K562 (cell line): ENCODE data around the gene GIT2. TPM values are rescaled to one million over a fixed set of nuclear protein-coding genes. Genes with fewer than 3 reads are reported as not detected.
"Not testable (repeated sequence)": the region's sequence is repeated elsewhere in the genome, so short reads cannot be mapped to it uniquely, and the experiment has no call there.

Experiments used
- ATAC-seq: fragments of 200-7000 bp; cut with Tn5 transposase; 3 replicates; pipeline ENCODE4 v1.9.1; 2020; ENCODE audit warnings: moderate library complexity
- BruUV-seq: library from RNA; stranded (reverse); fragments of 400-500 nt; replicated peaks from 2 replicates; lab custom pipeline; 2021; lab: Mats Ljungman, UMichigan
- CTCF ChIA-PET: fragments of 300-600 bp; formaldehyde crosslinking; extraction: SDS; loops from one replicate; lab custom pipeline; 2021; ENCODE audit warnings: low intra/inter-chr PET ratio; lab: Yijun Ruan, JAX
- POLR2A ChIA-PET: fragments of 300-600, 350-650 bp; sonication (Branson Sonifier 250); formaldehyde crosslinking; extraction: SDS; loops from one replicate; lab custom pipeline; 2021; ENCODE audit warnings: antibody characterized with exemption, inconsistent platforms; lab: Yijun Ruan, JAX
- DNase-seq, 4 experiments: peaks; one replicate each; pipeline versions ENCODE4 v3.0.0 to v3.0.0-alpha.2; 2011 to 2018; ENCODE audit warnings: low spot score in 3 of 4, mixed read lengths in 3 of 4; ENCODE audit errors: extremely low read depth in 1 of 4
- FAIRE-seq: peaks from 2 replicates; lab custom pipeline; 2011; peaks lifted over from hg19 to GRCh38; lab: Jason Lieb, UNC
- H2AFZ ChIP-seq: 2 replicates; pipeline ENCODE4 v1.6.0; 2011; ENCODE audit warnings: low read depth, low read length, control low read depth, inconsistent platforms
- H3K27ac ChIP-seq: fragments of 200-600 bp; 3 replicates; pipeline ENCODE4 v1.8.0; 2011; ENCODE audit warnings: low read depth, mild to moderate bottlenecking, control low read depth, inconsistent platforms, low read length, moderate library complexity, mixed read lengths; ENCODE audit errors: extremely low read depth
- H3K27me3 ChIP-seq, 2 experiments: fragments of 300-600 bp in 1 of 2; 2 replicates in 1 of 2; 3 replicates in 1 of 2; pipeline versions ENCODE4 v1.6.0 to v1.8.0; 2011; ENCODE audit warnings: inconsistent platforms in 2 of 2, low read length in 2 of 2, mild to moderate bottlenecking in 1 of 2, mixed read lengths in 1 of 2, moderate library complexity in 1 of 2; ENCODE audit not compliant: control insufficient read depth in 2 of 2, insufficient read depth in 2 of 2
- H3K36me3 ChIP-seq: fragments of 300-600 bp; 3 replicates; pipeline ENCODE4 v1.8.0; 2011; ENCODE audit warnings: mild to moderate bottlenecking, low read length, inconsistent platforms; ENCODE audit not compliant: control insufficient read depth, insufficient read depth
- H3K4me1 ChIP-seq, 2 experiments: fragments of 200-600 bp in 1 of 2; replicated peaks in 1 of 2; 2 replicates in 1 of 2; 3 replicates in 1 of 2; pipeline versions ENCODE4 v1.5.1 to v1.8.0; 2011; ENCODE audit warnings: inconsistent platforms in 2 of 2, low read length in 2 of 2, mild to moderate bottlenecking in 1 of 2, mixed read lengths in 1 of 2, moderate library complexity in 1 of 2; ENCODE audit not compliant: control insufficient read depth in 2 of 2, insufficient read depth in 2 of 2
- H3K4me2 ChIP-seq: 2 replicates; pipeline ENCODE4 v1.6.1; 2011; ENCODE audit warnings: low read length, control low read depth, inconsistent platforms, mixed read lengths; ENCODE audit not compliant: insufficient read depth
- H3K4me3 ChIP-seq: fragments of 200-600 bp; sonication (generic), shearing (Covaris generic); 2 replicates; pipeline ENCODE4 v1.5.1; 2016; ENCODE audit warnings: control low read depth, inconsistent platforms
- H3K79me2 ChIP-seq: fragments of 200-600 bp; 3 replicates; pipeline ENCODE4 v1.8.0; 2011; ENCODE audit warnings: low read length, inconsistent platforms; ENCODE audit not compliant: control insufficient read depth, insufficient read depth
- H3K9ac ChIP-seq, 2 experiments: 2 replicates each; pipeline versions ENCODE4 v1.6.0 to v1.6.1; 2011; ENCODE audit warnings: low read depth in 2 of 2, low read length in 2 of 2, control low read depth in 1 of 2, inconsistent platforms in 1 of 2, mild to moderate bottlenecking in 1 of 2, mixed read lengths in 1 of 2; ENCODE audit not compliant: insufficient read depth in 1 of 2
- H3K9me1 ChIP-seq: one replicate; pipeline ENCODE4 v1.6.0; 2011; ENCODE audit warnings: inconsistent platforms, mild to moderate bottlenecking, low read length, moderate library complexity; ENCODE audit not compliant: control insufficient read depth, insufficient read depth
- H3K9me3 ChIP-seq: replicated peaks from 2 replicates; pipeline ENCODE4 v1.5.1; 2011; ENCODE audit warnings: low read depth, low read length, inconsistent platforms; ENCODE audit not compliant: control insufficient read depth, insufficient read depth
- H4K20me1 ChIP-seq: replicated peaks from 2 replicates; pipeline ENCODE4 v1.6.1; 2011; ENCODE audit warnings: low read length, inconsistent platforms, mixed read lengths; ENCODE audit not compliant: control insufficient read depth, insufficient read depth
- PHF21A ChIP-seq: fragments of 450-650 bp; IDR thresholded peaks from 2 replicates; pipeline ENCODE4 v1.6.1; 2017; ENCODE audit warnings: low read depth, borderline replicate concordance
- ZNF57 ChIP-seq: fragments of 450-650 bp; formaldehyde crosslinking; IDR thresholded peaks from 2 replicates; pipeline ENCODE4 v1.4.0; 2020; ENCODE audit warnings: mild to moderate bottlenecking, moderate library complexity
- WGBS: fragments of 100-300 bp; shearing (Covaris generic); methylation state at CpG from one replicate; pipeline ENCODE4 v1.1.6; 2016; ENCODE audit warnings: low coverage, mixed read lengths; ENCODE audit not compliant: insufficient coverage; ENCODE audit errors: missing lambda C conversion rate; 5-methylcytosine and 5-hydroxymethylcytosine counted together
- in situ Hi-C: fragments of 300-500 bp; cut with MboI; formaldehyde crosslinking; loops from 4 replicates; pipeline ENCODE4 v1.15.0; 2018; ENCODE audit warnings: inconsistent platforms, mixed read lengths
- intact Hi-C: fragments of 100-400 bp; cut with micrococcal nuclease; formaldehyde crosslinking; loops from 2 replicates; pipeline ENCODE4 v1.14.2; 2022
- polyA plus RNA-seq, 8 experiments: library from polyadenylated mRNA; depleted of rRNA in 4 of 8; stranded (reverse) in 5 of 8; unstranded in 3 of 8; fragments of >200 nt; fragmentation: Nextera tagmentation in 2 of 8; fragmentation: Illumina TruSeq in 1 of 8; extraction: Ambion mirVana in 2 of 8; extraction: Trizol in 1 of 8; gene quantifications; 2 replicates each; pipeline versions ENCODE4 v1.2.1 to v1.2.3, GENCODE V29; 2011 to 2014; ENCODE audit warnings: inconsistent platforms in 1 of 8, missing spikeins in 1 of 8
- total RNA-seq, 7 experiments: library from RNA; depleted of rRNA in 6 of 7; stranded (reverse); fragments of >200 nt in 6 of 7; fragmentation: Illumina TruSeq in 2 of 7; extraction: Trizol in 2 of 7; gene quantifications; 2 replicates each; pipeline versions ENCODE4 v1.2.1 to v1.2.3, GENCODE V29; 2011 to 2021; ENCODE audit warnings: low replicate concordance in 1 of 7

Gene GIT2
- total and polyA plus RNA-seq, 9 of the 15 experiments (the other 6 are each of a cell fraction or from before 2014, with no cell fraction given): 4.0 to 30.4 (median 23.5) TPM

- in situ Hi-C loops: no loop called here
These were observed 14.9 kb upstream of the GIT2 start for GRCh38 chr12:110010853-110011723.

GRCh38 chr12:110008681-110009398, 12.7 kb upstream of the GIT2 start:
- ATAC-seq, intact Hi-C loops, CTCF ChIA-PET, BruUV-seq, H3K9me3 ChIP-seq, H3K9me1 ChIP-seq, H3K4me2 ChIP-seq, in situ Hi-C loops, H2AFZ ChIP-seq, DNase-seq, H3K4me3 ChIP-seq, H3K27me3 ChIP-seq, H4K20me1 ChIP-seq, H3K4me1 ChIP-seq, FAIRE-seq, POLR2A ChIA-PET, H3K27ac ChIP-seq, H3K9ac ChIP-seq: not testable (repeated sequence)
- Histone ChIP-seq H3K79me2 (peaks cover 22% of the 10 kb centered on the region), H3K36me3 (peaks cover 16% of the 10 kb centered on the region; the same call in 1 of the 3 replicates)
- WGBS: 86% methylated on average over 15 of the region's 15 CpGs

More at GRCh38 chr12:110010853-110011723, 14.9 kb upstream of the GIT2 start:
- ChIA-PET CTCF (interaction anchor here (0.6 kb wide), 1 partner anchor 90 kb away, joined by 3 read pairs; no protein-coding TSS in a partner anchor), POLR2A (interaction anchor here (1.6 kb wide), 1 partner anchor 13 kb away, joined by 6 read pairs; no protein-coding TSS in a partner anchor)
- WGBS: 90% methylated on average over 13 of the region's 13 CpGs
- no peak overlapping the region for H3K27ac ChIP-seq
- H3K9me1 ChIP-seq: no peaks in the 10 kb centered on the region
- FAIRE-seq (no peak), DNase-seq (no peak), ATAC-seq (no peak)
- intact Hi-C loops: no loop called here
- H3K36me3 ChIP-seq: peaks cover 26% of the 10 kb centered on the region; the same call in 2 of the 3 replicates
- H3K9ac ChIP-seq: no peak overlapping the region
- peaks cover 16% of the 10 kb centered on the region for H3K79me2 ChIP-seq
- H3K4me2 ChIP-seq: no peak overlapping the region
- no peaks in the 10 kb centered on the region for H4K20me1 ChIP-seq
- TF ChIP-seq PHF21A: no peak
- TF ChIP-seq ZNF57 (CRISPR knock-in tag): no peak
- H3K9me3 ChIP-seq: no peaks in the 10 kb centered on the region
- no peaks in the 10 kb centered on the region for H3K4me1 ChIP-seq
- no peak overlapping the region for H3K4me3 ChIP-seq
- no TSS peak for BruUV-seq
- no peaks in the 10 kb centered on the region for H3K27me3 ChIP-seq
- H2AFZ ChIP-seq: no peak overlapping the region
